Measurements from ENCODE around the gene TOB1. TPM values are rescaled to one million over a fixed set of nuclear protein-coding genes. Genes with fewer than 3 reads are reported as not detected.

The TOB1 gene
- polyA plus RNA-seq, 1 of the 3 experiments (the other 2 are of a cell fraction) = 19.3 TPM

GRCh38 chr17:50890675-50891516, 24.7 kb upstream of the TOB1 start:
- no peak for DNase-seq
- Histone ChIP-seq H3K9me2 (no peaks in the 10 kb centered on the region), H3K4me1 (ENCODE audit: control insufficient read depth in 1 of 2, insufficient read depth in 2 of 2, low read depth in 1 of 2, low read length in 1 of 2) (peaks cover 0 to 9% of the 10 kb centered on the region in 2 experiments; a peak in 1 of 4 replicates), H3K36me3 (replicated peaks in 1 of 2; ENCODE audit: control insufficient read depth in 1 of 2, insufficient read depth in 2 of 2, low read length in 1 of 2) (no peaks in the 10 kb centered on the region), H3K9ac (no peak overlapping the region), H3K4me3 (ENCODE audit: low read depth in 2 of 2, low read length in 1 of 2) (no peak overlapping the region), H3K79me2 (ENCODE audit: insufficient read depth) (no peaks in the 10 kb centered on the region), H3K4me2 (no peak overlapping the region), H4K20me1 (ENCODE audit: insufficient read depth) (no peaks in the 10 kb centered on the region), H3K27me3 (ENCODE audit: insufficient read depth) (no peaks in the 10 kb centered on the region), H3K9me3 (no peaks in the 10 kb centered on the region), H3K27ac (ENCODE audit: low read depth in 2 of 2, low read length in 1 of 2) (peak overlapping the region in 1 of 2 experiments; percentile 7; a peak in 1 of 4 replicates), H2AFZ (ENCODE audit: low read depth) (no peak overlapping the region), H3F3A (replicated peaks; ENCODE audit: insufficient read depth) (no peaks in the 10 kb centered on the region)
- POLR2A ChIA-PET = no interaction called here
- CTCF ChIA-PET = interaction anchor here (0.6 to 1.6 kb wide), 4 partner anchors 11 to 59 kb away, joined by 3 to 5 read pairs (median 4); no protein-coding TSS in a partner anchor
- TF ChIP-seq MXI1 (IDR thresholded peaks at IDR 0.05; ENCODE audit: low read depth, low read length) = no peak
- 76% methylated on average over 12 of the region's 12 CpGs for WGBS (ENCODE audit: low lambda C conversion rate)

GRCh38 chr17:50889528-50890118, 23.5 kb upstream of the TOB1 start:
- Histone ChIP-seq H3K4me2 (no peak overlapping the region), H3K9me2 (no peaks in the 10 kb centered on the region), H3K9me3 (no peaks in the 10 kb centered on the region), H3K9ac (no peak overlapping the region), H3K36me3 (replicated peaks in 1 of 2; ENCODE audit: control insufficient read depth in 1 of 2, insufficient read depth in 2 of 2, low read length in 1 of 2) (no peaks in the 10 kb centered on the region), H3K4me1 (ENCODE audit: control insufficient read depth in 1 of 2, insufficient read depth in 2 of 2, low read depth in 1 of 2, low read length in 1 of 2) (peaks cover 0 to 9% of the 10 kb centered on the region in 2 experiments; a peak in 1 of 4 replicates), H2AFZ (ENCODE audit: low read depth) (no peak overlapping the region), H3K27ac (ENCODE audit: low read depth in 2 of 2, low read length in 1 of 2) (no peak overlapping the region), H3F3A (replicated peaks; ENCODE audit: insufficient read depth) (no peaks in the 10 kb centered on the region), H3K79me2 (ENCODE audit: insufficient read depth) (no peaks in the 10 kb centered on the region), H4K20me1 (ENCODE audit: insufficient read depth) (no peaks in the 10 kb centered on the region), H3K4me3 (ENCODE audit: low read depth in 2 of 2, low read length in 1 of 2) (no peak overlapping the region), H3K27me3 (ENCODE audit: insufficient read depth) (no peaks in the 10 kb centered on the region)
- CTCF ChIA-PET = interaction anchor here (0.7 to 1.6 kb wide), 5 partner anchors 9 to 38 kb away, joined by 3 to 6 read pairs (median 4); no protein-coding TSS in a partner anchor
- no peak for DNase-seq
- 79% methylated on average over 3 of the region's 3 CpGs for WGBS (ENCODE audit: low lambda C conversion rate)
- TF ChIP-seq SIN3A (IDR thresholded peaks at IDR 0.05; ENCODE audit: borderline replicate concordance, low read depth, low read length) (no peak), SMC3 (IDR thresholded peaks at IDR 0.05; ENCODE audit: low read depth, low read length) (no peak), FOSL2 (IDR thresholded peaks at IDR 0.05; ENCODE audit: borderline replicate concordance, low read depth) (no peak), FOXJ3 (CRISPR knock-in tag; IDR thresholded peaks at IDR 0.05) (no peak), PBX3 (IDR thresholded peaks at IDR 0.05) (no peak)
- POLR2A ChIA-PET = interaction anchor here (0.7 to 1.2 kb wide), 3 partner anchors 11 to 23 kb away, joined by 3 to 5 read pairs (median 3); partner anchors contain the start of gene TOB1

- no peaks in the 10 kb centered on the region for H3K36me3 ChIP-seq (replicated peaks in 1 of 2; ENCODE audit: control insufficient read depth in 1 of 2, insufficient read depth in 2 of 2, low read length in 1 of 2)
- ChIA-PET POLR2A (interaction anchor here (0.6 to 1.0 kb wide), 2 partner anchors 22 to 159 kb away, joined by 3 to 7 read pairs; partner anchors contain the start of gene TOB1), CTCF (interaction anchor here (1.0 to 2.8 kb wide), 6 partner anchors 13 to 66 kb away, joined by 3 to 13 read pairs (median 4); no protein-coding TSS in a partner anchor)
- no peaks in the 10 kb centered on the region for H3K27me3 ChIP-seq (ENCODE audit: insufficient read depth)
- H3K9me2 ChIP-seq = no peaks in the 10 kb centered on the region
- peaks cover 0 to 9% of the 10 kb centered on the region in 2 experiments; a peak in 1 of 4 replicates for H3K4me1 ChIP-seq (ENCODE audit: control insufficient read depth in 1 of 2, insufficient read depth in 2 of 2, low read depth in 1 of 2, low read length in 1 of 2)
- no peak overlapping the region for H3K4me2 ChIP-seq
- H3K79me2 ChIP-seq (ENCODE audit: insufficient read depth) = no peaks in the 10 kb centered on the region
- H2AFZ ChIP-seq (ENCODE audit: low read depth) = no peak overlapping the region
- H3K9ac ChIP-seq = no peak overlapping the region
- no peak for DNase-seq
- H3F3A ChIP-seq (replicated peaks; ENCODE audit: insufficient read depth) = no peaks in the 10 kb centered on the region
- no peaks in the 10 kb centered on the region for H4K20me1 ChIP-seq (ENCODE audit: insufficient read depth)
- no peak overlapping the region for H3K4me3 ChIP-seq (ENCODE audit: low read depth in 2 of 2, low read length in 1 of 2)
- H3K9me3 ChIP-seq = no peaks in the 10 kb centered on the region
- TF ChIP-seq NFIC (IDR thresholded peaks at IDR 0.05; ENCODE audit: borderline replicate concordance) = no peak
- no peak for TF ChIP-seq TEAD4 (IDR thresholded peaks at IDR 0.05; ENCODE audit: borderline replicate concordance, insufficient read depth)
- no peak for TF ChIP-seq YY1 (IDR thresholded peaks at IDR 0.05; ENCODE audit: low read depth)
- no peak for TF ChIP-seq FOXJ3 (CRISPR knock-in tag; IDR thresholded peaks at IDR 0.05)
- no peak for TF ChIP-seq NRF1 (IDR thresholded peaks at IDR 0.05; ENCODE audit: low read depth, low read length)
- no peak for TF ChIP-seq POLR2AphosphoS5 (IDR thresholded peaks at IDR 0.05; ENCODE audit: low read depth, low read length)
- TF ChIP-seq MEF2A (IDR thresholded peaks at IDR 0.05; ENCODE audit: borderline replicate concordance, low read depth) = no peak
- no peak overlapping the region for H3K27ac ChIP-seq (ENCODE audit: low read depth in 2 of 2, low read length in 1 of 2)
- WGBS (ENCODE audit: low lambda C conversion rate) = 87% methylated on average over 5 of the region's 5 CpGs
Measured at GRCh38 chr17:50887705-50888245, 21.6 kb upstream of the TOB1 start.
